ENCODE measurements around the gene NPRL2. TPM values are rescaled to one million over a fixed set of nuclear protein-coding genes. Genes with fewer than 3 reads are reported as not detected.
A peak's percentile ranks its signal among the peaks of the same experiment; 100 is the strongest.

NPRL2 gene
- total and polyA plus RNA-seq, 3 donors from 2014 or later: 26.9 to 29.2 (median 28.0) TPM

DNA sequence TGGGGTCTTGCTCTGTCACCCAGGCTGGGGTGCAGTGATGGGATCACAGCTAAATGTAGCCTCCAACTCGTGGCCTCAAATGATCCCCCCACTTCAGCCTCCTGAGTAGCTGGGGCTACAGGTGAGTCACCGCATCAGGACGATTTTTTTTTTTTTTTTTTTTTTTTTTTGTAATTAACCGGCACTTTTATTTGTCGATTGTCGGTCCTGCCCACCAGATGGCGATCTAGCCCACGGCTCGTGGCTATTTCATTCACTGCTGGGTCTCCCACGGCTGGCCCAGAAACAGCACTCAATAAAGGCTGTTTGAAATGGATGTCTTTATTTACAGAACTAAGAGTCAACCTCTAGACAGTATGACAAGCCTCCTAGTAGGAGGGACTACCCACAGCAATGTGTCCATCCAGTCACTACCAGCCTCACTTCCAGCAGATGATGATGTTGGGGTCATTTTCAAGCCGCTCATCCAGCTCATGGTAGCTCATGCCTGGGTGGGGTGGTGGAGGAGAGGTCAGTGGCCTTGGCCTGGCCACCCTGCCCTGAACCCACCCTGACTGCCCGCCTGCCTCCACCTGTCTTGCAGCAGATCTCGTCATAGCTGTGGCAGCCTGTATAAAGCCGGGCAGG lies 3.3 kb downstream of the NPRL2 start:
- peaks cover 24% of the 10 kb centered on the region for H3K4me1 ChIP-seq
- TF ChIP-seq POLR2A (IDR thresholded peaks at IDR 0.05): no peak
- TF ChIP-seq, protein P1, sequence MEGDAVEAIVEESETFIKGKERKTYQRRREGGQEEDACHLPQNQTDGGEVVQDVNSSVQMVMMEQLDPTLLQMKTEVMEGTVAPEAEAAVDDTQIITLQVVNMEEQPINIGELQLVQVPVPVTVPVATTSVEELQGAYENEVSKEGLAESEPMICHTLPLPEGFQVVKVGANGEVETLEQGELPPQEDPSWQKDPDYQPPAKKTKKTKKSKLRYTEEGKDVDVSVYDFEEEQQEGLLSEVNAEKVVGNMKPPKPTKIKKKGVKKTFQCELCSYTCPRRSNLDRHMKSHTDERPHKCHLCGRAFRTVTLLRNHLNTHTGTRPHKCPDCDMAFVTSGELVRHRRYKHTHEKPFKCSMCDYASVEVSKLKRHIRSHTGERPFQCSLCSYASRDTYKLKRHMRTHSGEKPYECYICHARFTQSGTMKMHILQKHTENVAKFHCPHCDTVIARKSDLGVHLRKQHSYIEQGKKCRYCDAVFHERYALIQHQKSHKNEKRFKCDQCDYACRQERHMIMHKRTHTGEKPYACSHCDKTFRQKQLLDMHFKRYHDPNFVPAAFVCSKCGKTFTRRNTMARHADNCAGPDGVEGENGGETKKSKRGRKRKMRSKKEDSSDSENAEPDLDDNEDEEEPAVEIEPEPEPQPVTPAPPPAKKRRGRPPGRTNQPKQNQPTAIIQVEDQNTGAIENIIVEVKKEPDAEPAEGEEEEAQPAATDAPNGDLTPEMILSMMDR (IDR thresholded peaks at IDR 0.05): peak; percentile 44 to 54 (median 50)
- no peak overlapping the region for H3K27ac ChIP-seq
- no peaks in the 10 kb centered on the region for H3K36me3 ChIP-seq (ENCODE audit: low read depth, missing control alignments)
- intact Hi-C loops (cut with DNase I; ENCODE audit: low total_unique reads): no loop called here
- WGBS, 2 donors: 31 to 36% methylated on average over 11 to 14 of the region's 14 CpGs
- H3K9me3 ChIP-seq: no peaks in the 10 kb centered on the region
- no peaks in the 10 kb centered on the region for H3K27me3 ChIP-seq
- DNase-seq: peak; percentile 79
- no peak overlapping the region for H3K4me3 ChIP-seq

DNA sequence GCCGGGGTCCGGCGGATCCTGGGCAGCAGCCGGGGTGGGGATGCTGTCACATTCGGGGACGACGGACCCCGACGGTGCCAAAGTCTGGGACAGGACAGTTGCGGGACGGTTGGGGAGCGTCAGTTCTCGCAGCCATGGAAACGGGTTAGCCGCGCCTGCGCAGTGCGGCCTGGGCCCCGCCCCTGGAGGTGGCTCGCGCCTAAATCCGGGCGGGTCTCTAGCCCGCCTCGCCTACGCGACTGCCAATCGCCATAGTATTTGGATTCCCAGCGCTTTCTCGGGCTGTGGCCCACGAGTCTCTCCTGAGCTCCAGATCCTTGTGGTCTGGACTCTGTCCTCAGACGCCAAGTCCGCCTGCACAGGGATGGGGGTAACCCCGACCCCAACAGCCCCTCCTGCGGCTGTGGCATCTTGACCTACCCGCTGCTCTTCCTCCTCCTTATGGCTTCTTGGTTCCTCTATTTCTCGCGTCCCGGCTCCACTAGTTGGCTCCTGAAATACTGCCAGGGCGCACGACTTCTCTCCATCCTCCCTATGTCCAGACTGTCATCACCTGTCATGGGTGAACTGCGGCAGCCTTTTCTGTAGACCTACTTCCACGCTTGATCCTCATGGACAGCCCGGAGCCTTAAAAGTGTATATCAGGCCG lies 4.9 kb downstream of the NPRL2 start, which contains the start of gene ZMYND10:
ZMYND10 (minus strand) TSS at position 147 of the 649 bp plus-strand sequence. CDS start 153 bp downstream, outside the sequence.
- H3K27me3 ChIP-seq: no peaks in the 10 kb centered on the region
- H3K4me1 ChIP-seq: peaks cover 15% of the 10 kb centered on the region
- H3K36me3 ChIP-seq (ENCODE audit: low read depth, missing control alignments): no peaks in the 10 kb centered on the region
- no peaks in the 10 kb centered on the region for H3K9me3 ChIP-seq
- intact Hi-C loops (cut with DNase I; ENCODE audit: low total_unique reads): no loop called here
- peak within 1 kb of the TSS; percentile 36 to 58 for H3K4me3 ChIP-seq
- WGBS, 2 donors: 12% methylated on average over 29 to 44 of the region's 45 CpGs
- peak; percentile 74 for DNase-seq
- TF ChIP-seq, protein P1 (IDR thresholded peaks at IDR 0.05): no peak
- TF ChIP-seq POLR2A (IDR thresholded peaks at IDR 0.05): no peak
- no peak within 1 kb of the TSS for H3K27ac ChIP-seq

DNA sequence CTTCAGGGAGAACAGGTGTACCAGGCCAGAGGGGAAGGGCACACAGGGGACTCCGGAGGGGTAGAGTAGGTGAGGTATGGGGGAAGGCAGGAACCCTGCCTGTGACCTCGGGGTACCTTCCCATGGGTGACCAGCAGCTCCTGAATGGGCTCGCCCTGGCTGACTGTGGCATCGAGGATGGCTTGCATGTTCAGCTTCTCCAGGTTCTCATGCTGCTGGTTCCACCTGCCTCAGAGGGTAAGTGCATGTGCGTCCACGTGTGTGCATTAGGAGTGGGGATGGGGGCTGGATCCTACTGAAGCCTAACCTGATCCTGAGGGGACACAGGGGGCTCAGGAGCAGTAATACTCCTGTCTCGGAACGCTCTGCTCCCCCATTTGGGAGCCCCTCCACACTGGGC lies 5.6 kb downstream of the NPRL2 start:
- H3K27ac ChIP-seq: no peak overlapping the region
- TF ChIP-seq, protein P1 (IDR thresholded peaks at IDR 0.05): no peak
- TF ChIP-seq POLR2A (IDR thresholded peaks at IDR 0.05): no peak
- H3K27me3 ChIP-seq: no peaks in the 10 kb centered on the region
- DNase-seq: no peak
- peaks cover 15% of the 10 kb centered on the region for H3K4me1 ChIP-seq
- no peaks in the 10 kb centered on the region for H3K9me3 ChIP-seq
- H3K36me3 ChIP-seq (ENCODE audit: low read depth, missing control alignments): no peaks in the 10 kb centered on the region
- WGBS, 2 donors: 48 to 61% methylated on average over 8 of the region's 8 CpGs
- intact Hi-C loops (cut with DNase I; ENCODE audit: low total_unique reads): no loop called here
- peak overlapping the region; percentile 36 to 58 for H3K4me3 ChIP-seq

DNA sequence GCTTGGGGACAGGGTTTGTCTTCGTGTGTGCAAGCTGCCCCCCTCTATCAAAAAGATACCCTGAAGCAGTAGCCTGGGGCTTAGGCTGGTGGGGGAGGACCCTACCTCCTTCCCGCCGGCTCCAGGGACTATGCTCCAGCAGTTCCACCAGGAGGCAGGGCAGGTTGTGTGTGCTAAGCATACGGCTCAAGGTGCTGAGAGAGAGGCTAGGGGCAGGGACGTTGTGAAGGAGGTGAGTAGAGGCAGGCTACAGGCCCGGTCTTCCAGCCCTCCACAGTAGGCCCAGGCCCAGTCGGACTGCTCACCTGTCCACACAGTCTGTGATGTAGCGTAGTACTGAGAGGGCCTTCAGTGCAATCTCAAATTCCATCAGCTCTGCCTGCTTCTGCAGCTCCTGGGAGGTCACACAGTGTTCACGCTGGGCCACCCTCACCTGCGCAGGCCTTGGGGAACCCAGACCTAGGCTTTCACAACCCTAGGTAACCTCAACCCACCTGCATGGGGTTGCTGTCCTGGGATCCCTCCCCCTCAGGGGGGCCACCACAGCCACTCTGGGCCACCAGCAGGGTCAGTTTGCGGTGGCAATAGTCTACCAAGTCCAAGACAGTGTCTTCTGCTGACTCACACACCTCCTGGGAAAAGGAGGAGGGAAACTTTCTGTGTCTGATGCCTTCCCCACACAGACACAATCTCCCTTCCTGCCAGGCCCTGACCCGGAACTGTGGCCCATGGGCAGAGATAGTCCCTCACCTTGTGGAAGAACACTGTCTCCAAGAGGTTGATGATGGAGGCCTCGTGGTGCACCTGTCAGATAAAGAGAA lies 7.6 kb downstream of the NPRL2 start:
- intact Hi-C loops (cut with DNase I; ENCODE audit: low total_unique reads): no loop called here
- DNase-seq: no peak
- H3K36me3 ChIP-seq (ENCODE audit: low read depth, missing control alignments): no peaks in the 10 kb centered on the region
- TF ChIP-seq, protein P1 (IDR thresholded peaks at IDR 0.05): no peak
- no peak for TF ChIP-seq POLR2A (IDR thresholded peaks at IDR 0.05)
- peaks cover 23% of the 10 kb centered on the region for H3K4me1 ChIP-seq
- no peaks in the 10 kb centered on the region for H3K27me3 ChIP-seq
- no peak overlapping the region for H3K27ac ChIP-seq
- H3K9me3 ChIP-seq: no peaks in the 10 kb centered on the region
- WGBS, 2 donors: 83 to 85% methylated on average over 10 to 13 of the region's 13 CpGs
- no peak overlapping the region for H3K4me3 ChIP-seq
